IMR-90 (cell line): ENCODE data around the gene RHOBTB3. TPM values are rescaled to one million over a fixed set of nuclear protein-coding genes. Genes with fewer than 3 reads are reported as not detected.

Source experiments
- ATAC-seq: fragments of 200-7000 bp; cut with Tn5 transposase; 2 replicates; pipeline ENCODE4 v1.9.1; 2020; ENCODE audit warnings: low read depth, mild to moderate bottlenecking, moderate library complexity
- BruUV-seq: library from RNA; stranded (reverse); fragments of 400-500 nt; replicated peaks from 2 replicates; lab custom pipeline; 2021; lab: Mats Ljungman, UMichigan
- CTCF ChIA-PET: fragments of 300-600 bp; formaldehyde crosslinking; extraction: SDS; loops from one replicate; lab custom pipeline; 2021; ENCODE audit warnings: antibody characterized with exemption; lab: Yijun Ruan, JAX
- POLR2A ChIA-PET: fragments of 300-600 bp; sonication (Branson Sonifier 250); formaldehyde crosslinking; loops from one replicate; lab custom pipeline; 2022; ENCODE audit warnings: antibody characterized with exemption; ENCODE audit not compliant: unreplicated experiment; lab: Charles Lee
- DNase-seq: peaks from one replicate; pipeline ENCODE4 v3.0.0; 2013
- H2AFZ ChIP-seq: replicated peaks from 2 replicates; pipeline ENCODE3; 2013; ENCODE audit warnings: low read length, mild to moderate bottlenecking; ENCODE audit not compliant: poor library complexity
- H2AK5ac ChIP-seq: 2 replicates; pipeline ENCODE4 v1.6.1; 2013; ENCODE audit warnings: low read depth, low read length, inconsistent platforms
- H2AK9ac ChIP-seq: replicated peaks from 2 replicates; pipeline ENCODE3; 2013; ENCODE audit warnings: mild to moderate bottlenecking, low read depth, low read length, moderate library complexity; ENCODE audit not compliant: poor library complexity
- H2BK120ac ChIP-seq: 2 replicates; pipeline ENCODE4 v1.6.1; 2013; ENCODE audit warnings: low read depth, low read length, inconsistent platforms
- H2BK15ac ChIP-seq: 3 replicates; pipeline ENCODE4 v1.6.1; 2013; ENCODE audit warnings: low read depth, low read length, inconsistent platforms
- H2BK20ac ChIP-seq: 2 replicates; pipeline ENCODE4 v1.6.1; 2013; ENCODE audit warnings: low read depth, mild to moderate bottlenecking, inconsistent platforms, low read length, moderate library complexity
- H2BK5ac ChIP-seq: 2 replicates; pipeline ENCODE4 v1.6.1; 2013; ENCODE audit warnings: mild to moderate bottlenecking, low read depth, low read length, inconsistent platforms; ENCODE audit not compliant: poor library complexity, severe bottlenecking
- H3K14ac ChIP-seq: replicated peaks from 2 replicates; pipeline ENCODE4 v1.6.1; 2013; ENCODE audit warnings: low read depth, low read length, inconsistent platforms
- H3K18ac ChIP-seq: 2 replicates; pipeline ENCODE4 v1.6.1; 2013; ENCODE audit warnings: low read depth, low read length, control low read depth
- H3K23ac ChIP-seq: 2 replicates; pipeline ENCODE4 v1.6.1; 2013; ENCODE audit warnings: low read depth, low read length, inconsistent platforms
- H3K27ac ChIP-seq: 2 replicates; pipeline ENCODE4 v1.5.1; 2013; ENCODE audit warnings: mild to moderate bottlenecking, control low read depth, low read length; ENCODE audit not compliant: insufficient read depth
- H3K27me3 ChIP-seq: 2 replicates; pipeline ENCODE4 v1.6.1; 2013; ENCODE audit warnings: low read length; ENCODE audit not compliant: control insufficient read depth, insufficient read depth
- H3K36me3 ChIP-seq: 2 replicates; pipeline ENCODE4 v1.6.1; 2013; ENCODE audit warnings: low read length, mixed read lengths; ENCODE audit not compliant: control insufficient read depth, insufficient read depth
- H3K4ac ChIP-seq: 2 replicates; pipeline ENCODE4 v1.6.1; 2013; ENCODE audit warnings: low read depth, low read length, inconsistent platforms
- H3K4me1 ChIP-seq: 2 replicates; pipeline ENCODE4 v1.6.1; 2013; ENCODE audit warnings: low read length, mixed read lengths; ENCODE audit not compliant: control insufficient read depth, insufficient read depth
- H3K4me2 ChIP-seq: 2 replicates; pipeline ENCODE4 v1.6.1; 2013; ENCODE audit warnings: low read depth, mild to moderate bottlenecking, control low read depth, low read length, moderate library complexity
- H3K4me3 ChIP-seq: 2 replicates; pipeline ENCODE4 v1.5.1; 2013; ENCODE audit warnings: low read depth, mild to moderate bottlenecking, control low read depth, low read length, moderate library complexity; ENCODE audit not compliant: insufficient read depth
- H3K56ac ChIP-seq: 2 replicates; pipeline ENCODE4 v1.6.1; 2013; ENCODE audit warnings: low read length, inconsistent platforms; ENCODE audit not compliant: insufficient read depth; ENCODE audit errors: extremely low read depth
- H3K79me1 ChIP-seq, 2 experiments: 2 replicates each; pipeline ENCODE4 v1.6.1; 2013; ENCODE audit warnings: low read length in 2 of 2, inconsistent platforms in 1 of 2, low read depth in 1 of 2
- H3K9ac ChIP-seq: 2 replicates; pipeline ENCODE4 v1.6.1; 2013; ENCODE audit warnings: low read depth, low read length, control low read depth
- H3K9me1 ChIP-seq: 2 replicates; pipeline ENCODE4 v1.6.1; 2013; ENCODE audit warnings: low read length, inconsistent platforms; ENCODE audit not compliant: insufficient read depth
- H3K9me3 ChIP-seq: 2 replicates; pipeline ENCODE4 v1.6.1; 2013; ENCODE audit warnings: low read length; ENCODE audit not compliant: control insufficient read depth, insufficient read depth
- H4K20me1 ChIP-seq: 2 replicates; pipeline ENCODE4 v1.6.1; 2013; ENCODE audit warnings: low read length, inconsistent platforms; ENCODE audit not compliant: insufficient read depth
- H4K5ac ChIP-seq: 2 replicates; pipeline ENCODE4 v1.6.1; 2013; ENCODE audit warnings: mild to moderate bottlenecking, low read depth, low read length, control low read depth
- H4K8ac ChIP-seq, 2 experiments: 2 replicates each; pipeline ENCODE4 v1.6.1; 2013; ENCODE audit warnings: low read depth in 2 of 2, low read length in 2 of 2, control low read depth in 1 of 2, inconsistent platforms in 1 of 2
- H4K91ac ChIP-seq: 2 replicates; pipeline ENCODE4 v1.6.1; 2013; ENCODE audit warnings: low read depth, low read length, inconsistent platforms; ENCODE audit not compliant: insufficient read depth
- CEBPB ChIP-seq: IDR thresholded peaks from 2 replicates; pipeline ENCODE4 v1.6.1; 2012; ENCODE audit warnings: low read depth, low read length, improper control_type of control experiment
- FOS ChIP-seq: fragments of 150-350 bp; IDR thresholded peaks from 2 replicates; pipeline ENCODE4 v1.6.1; 2016; ENCODE audit warnings: low read depth, low read length
- MXI1 ChIP-seq: IDR thresholded peaks from 2 replicates; pipeline ENCODE4 v1.6.1; 2012; ENCODE audit warnings: low read depth, mild to moderate bottlenecking, low read length, moderate library complexity, borderline replicate concordance
- NFE2L2 ChIP-seq: fragments of 150-350 bp; IDR thresholded peaks from 2 replicates; pipeline ENCODE4 v1.6.1; 2016; ENCODE audit warnings: low read depth, mild to moderate bottlenecking, low read length
- POLR2A ChIP-seq: IDR thresholded peaks from 2 replicates; pipeline ENCODE4 v1.6.1; 2012; ENCODE audit warnings: mild to moderate bottlenecking, low read depth, low read length
- RCOR1 ChIP-seq: IDR thresholded peaks from 2 replicates; pipeline ENCODE4 v1.6.1; 2012; ENCODE audit warnings: mild to moderate bottlenecking, low read length, improper control_type of control experiment; ENCODE audit not compliant: insufficient replicate concordance
- USF2 ChIP-seq: fragments of 150-350 bp; IDR thresholded peaks from 2 replicates; pipeline ENCODE4 v1.6.1; 2017; ENCODE audit warnings: mild to moderate bottlenecking, antibody characterized with exemption, low read length, low read depth
- WGBS, 2 experiments: methylation state at CpG; one replicate each; pipeline versions ENCODE4 v1.1.5 to v1.1.7; 2013; ENCODE audit warnings: missing lambda C conversion rate in 2 of 2; ENCODE audit not compliant: insufficient read length in 1 of 2; ENCODE audit errors: extremely low coverage in 2 of 2; 5-methylcytosine and 5-hydroxymethylcytosine counted together
- dilution Hi-C: fragments of 300-500 bp; cut with HindIII; formaldehyde crosslinking; loops from one replicate; pipeline ENCODE4 v1.14.3; 2018; ENCODE audit warnings: low sequenced_read_pairs; ENCODE audit not compliant: unreplicated experiment
- in situ Hi-C: fragments of 300-500 bp; cut with MboI; formaldehyde crosslinking; loops from 3 replicates; pipeline ENCODE4 v1.14.3; 2019; ENCODE audit warnings: low sequenced_read_pairs, inconsistent platforms, mixed read lengths
- intact Hi-C: fragments of 100-400 bp; cut with micrococcal nuclease; formaldehyde crosslinking; loops from 2 replicates; pipeline ENCODE4 v1.10.0; 2022
- polyA plus RNA-seq, 3 experiments: library from polyadenylated mRNA; depleted of rRNA; stranded (reverse); fragments of >200 nt; gene quantifications; 2 replicates each; pipeline ENCODE4 v1.2.3, GENCODE V29; 2012; ENCODE audit warnings: low replicate concordance in 1 of 3
- total RNA-seq: library from RNA; depleted of rRNA; stranded (reverse); fragments of >200 nt; gene quantifications from 2 replicates; pipeline ENCODE4 v1.2.3, GENCODE V29; 2012

Gene RHOBTB3
- total and polyA plus RNA-seq, 2 of the 4 experiments (the other 2 are of a cell fraction) = 117 to 447 TPM

GRCh38 chr5:95780597-95780996 lies 49.5 kb downstream of the RHOBTB3 start:
- ATAC-seq = no peak; the same call in 1 of the 2 replicates

More at GRCh38 chr5:95780597-95780996, 49.5 kb downstream of the RHOBTB3 start:
- no peaks in the 10 kb centered on the region for H4K20me1 ChIP-seq
- peak overlapping the region; percentile 84; the same call in 1 of the 2 replicates for H3K14ac ChIP-seq
- peak overlapping the region in 1 of 2 experiments; percentile 65; a peak in 1 of 4 replicates for H4K8ac ChIP-seq
- H3K27me3 ChIP-seq = no peaks in the 10 kb centered on the region
- H3K4me2 ChIP-seq = no peak overlapping the region
- H3K23ac ChIP-seq = peak overlapping the region; percentile 70; the same call in 1 of the 2 replicates
- peak overlapping the region; percentile 33; the same call in 1 of the 2 replicates for H4K5ac ChIP-seq
- CTCF ChIA-PET = interaction anchor here (0.7 to 2.1 kb wide), 20 partner anchors 10 to 177 kb away, joined by 3 to 15 read pairs (median 4); partner anchors contain the start of genes RFESD and RHOBTB3
- H2AK9ac ChIP-seq = no peak overlapping the region
- H3K9me3 ChIP-seq = no peaks in the 10 kb centered on the region
- intact Hi-C loops = loop anchor here (2.0 to 5.0 kb wide), 2 partner anchors 42 to 562 kb away; partner anchors contain the start of gene GLRX
- no peak overlapping the region; the same call in 1 of the 2 replicates for H3K18ac ChIP-seq
- H2BK15ac ChIP-seq = 0 out of 3 replicates have a peak overlapping the region, but pooled peaks have one; percentile 21
- H4K91ac ChIP-seq = no peak overlapping the region
- H3K4me3 ChIP-seq = no peak overlapping the region
- H3K4ac ChIP-seq = peak overlapping the region; percentile 72; the same call in 1 of the 2 replicates
- H2BK5ac ChIP-seq = peak overlapping the region; percentile 22
- peak overlapping the region; percentile 72 for H2BK20ac ChIP-seq
- dilution Hi-C loops = no loop called here
- H3K4me1 ChIP-seq = peaks cover 20% of the 10 kb centered on the region
- POLR2A ChIA-PET = no interaction called here
- no peak overlapping the region for H2AK5ac ChIP-seq
- 80% methylated on average over 1 of the region's 7 CpGs; no CpG with 5 or more reads in 1 of the 2 experiments for WGBS, 2 experiments
- H3K56ac ChIP-seq = 0 out of 2 replicates have a peak overlapping the region, but pooled peaks have one; percentile 11
- TF ChIP-seq POLR2A (no peak), FOS (no peak), CEBPB (peak; percentile 98), NFE2L2 (no peak), MXI1 (no peak), RCOR1 (no peak), USF2 (0 out of 2 replicates have a peak, but pooled peaks have one; percentile 1)
- H2BK120ac ChIP-seq = peak overlapping the region; percentile 80; the same call in 1 of the 2 replicates
- peaks cover 35% of the 10 kb centered on the region for H3K36me3 ChIP-seq
- H3K27ac ChIP-seq = peak overlapping the region; percentile 36; the same call in 1 of the 2 replicates
- peaks cover 14 to 54% of the 10 kb centered on the region in 2 experiments; a peak in 3 of 4 replicates for H3K79me1 ChIP-seq
- no TSS peak for BruUV-seq
- H3K9me1 ChIP-seq = peaks cover 20% of the 10 kb centered on the region
- H3K9ac ChIP-seq = no peak overlapping the region
- in situ Hi-C loops = no loop called here
- no peak for DNase-seq
- H2AFZ ChIP-seq = no peak overlapping the region
